Hepatocyte (in vitro differentiated cells): ENCODE data around the gene MSANTD1. TPM values are rescaled to one million over a fixed set of nuclear protein-coding genes. Genes with fewer than 3 reads are reported as not detected.

Source experiments
- DNase-seq: peaks from one replicate; pipeline ENCODE4 v3.0.0-alpha.2; 2016; ENCODE audit warnings: low spot score
- H2AFZ ChIP-seq: fragments of 200-600 bp; sonication (generic); 2 replicates; pipeline ENCODE4 v1.6.0; 2016; ENCODE audit warnings: antibody characterized with exemption, mild to moderate bottlenecking
- H3K27ac ChIP-seq: fragments of 200-600 bp; sonication (generic); 2 replicates; pipeline ENCODE4 v1.5.1; 2016; ENCODE audit warnings: mild to moderate bottlenecking
- H3K27me3 ChIP-seq: fragments of 200-600 bp; sonication (generic); 2 replicates; pipeline ENCODE4 v1.6.1; 2016
- H3K36me3 ChIP-seq: fragments of 200-600 bp; sonication (generic); replicated peaks from 2 replicates; pipeline ENCODE4 v1.5.1; 2016; ENCODE audit warnings: low read depth; ENCODE audit not compliant: insufficient read depth
- H3K4me1 ChIP-seq: fragments of 200-600 bp; sonication (generic); 2 replicates; pipeline ENCODE4 v1.5.1; 2016; ENCODE audit warnings: mild to moderate bottlenecking, moderate library complexity; ENCODE audit not compliant: insufficient read depth
- H3K4me2 ChIP-seq: fragments of 200-600 bp; sonication (generic); 2 replicates; pipeline ENCODE4 v1.6.0; 2016
- H3K4me3 ChIP-seq: fragments of 200-600 bp; sonication (generic); 2 replicates; pipeline ENCODE4 v1.5.1; 2016; ENCODE audit warnings: mild to moderate bottlenecking
- H3K79me2 ChIP-seq: fragments of 200-600 bp; sonication (generic); 2 replicates; pipeline ENCODE4 v1.6.0; 2017; ENCODE audit warnings: mild to moderate bottlenecking
- H3K9me2 ChIP-seq: fragments of 200-600 bp; sonication (generic); replicated peaks from 2 replicates; pipeline ENCODE4 v1.6.0; 2017; ENCODE audit warnings: mild to moderate bottlenecking; ENCODE audit not compliant: insufficient read depth
- H3K9me3 ChIP-seq: fragments of 200-600 bp; sonication (generic); 2 replicates; pipeline ENCODE4 v1.5.1; 2016; ENCODE audit warnings: low read depth, mild to moderate bottlenecking
- H4K20me1 ChIP-seq: fragments of 200-600 bp; sonication (generic); 2 replicates; pipeline ENCODE4 v1.6.0; 2016; ENCODE audit warnings: mild to moderate bottlenecking; ENCODE audit not compliant: insufficient read depth, poor library complexity, severe bottlenecking
- CTCF ChIP-seq: fragments of 200-600 bp; sonication (generic); IDR thresholded peaks from 2 replicates; pipeline ENCODE4 v1.5.1; 2016; ENCODE audit warnings: antibody characterized with exemption, mild to moderate bottlenecking; ENCODE audit not compliant: poor library complexity
- EZH2 ChIP-seq: fragments of 200-600 bp; sonication (generic); IDR thresholded peaks from 2 replicates; pipeline ENCODE4 v1.6.1; 2016; ENCODE audit warnings: antibody characterized with exemption, mild to moderate bottlenecking, borderline replicate concordance
- EZH2phosphoT487 ChIP-seq: fragments of 200-600 bp; sonication (generic); IDR thresholded peaks from one replicate; pipeline ENCODE4 v1.6.1; 2018; ENCODE audit warnings: antibody characterized with exemption, mild to moderate bottlenecking, low read depth, moderate library complexity; ENCODE audit not compliant: unreplicated experiment, severe bottlenecking
- WGBS: methylation state at CpG from one replicate; pipeline ENCODE4 v1.1.6; 2016; ENCODE audit warnings: low lambda C conversion rate; ENCODE audit errors: missing lambda C conversion rate; 5-methylcytosine and 5-hydroxymethylcytosine counted together
- polyA plus RNA-seq: library from polyadenylated mRNA; unstranded; fragments of >200 nt; fragmentation: Nextera tagmentation; extraction: Ambion mirVana; gene quantifications from 2 replicates; pipeline ENCODE4 v1.2.1, GENCODE V29; 2016
- total RNA-seq: library from RNA; depleted of rRNA; stranded (reverse); fragments of >200 nt; gene quantifications from 2 replicates; pipeline ENCODE4 v1.2.3, GENCODE V29; 2014

The MSANTD1 gene
- total and polyA plus RNA-seq, 2 experiments from 2014 or later = 0.51 to 0.57 TPM

- Histone ChIP-seq H3K27me3 (no peaks in the 10 kb centered on the region), H3K9me2 (no peaks in the 10 kb centered on the region), H3K4me1 (peaks cover 3% of the 10 kb centered on the region), H4K20me1 (no peaks in the 10 kb centered on the region), H2AFZ (no peak overlapping the region), H3K79me2 (no peaks in the 10 kb centered on the region), H3K4me2 (no peak overlapping the region), H3K9me3 (no peaks in the 10 kb centered on the region), H3K4me3 (no peak overlapping the region), H3K36me3 (no peaks in the 10 kb centered on the region), H3K27ac (no peak overlapping the region)
- 85% methylated on average over 15 of the region's 16 CpGs for WGBS
- TF ChIP-seq EZH2 = no peak
- TF ChIP-seq CTCF = peak; percentile 5
- no peak for DNase-seq
Measured at GRCh38 chr4:3246458-3247398, 2.2 kb upstream of the MSANTD1 start.

GRCh38 chr4:3247399-3248177 is 1.4 kb upstream of the MSANTD1 start:
- no peaks in the 10 kb centered on the region for H4K20me1 ChIP-seq
- H3K27me3 ChIP-seq = no peaks in the 10 kb centered on the region
- no peak overlapping the region for H3K27ac ChIP-seq
- TF ChIP-seq EZH2 (no peak), EZH2phosphoT487 (no peak), CTCF (no peak)
- no peaks in the 10 kb centered on the region for H3K36me3 ChIP-seq
- no peaks in the 10 kb centered on the region for H3K9me2 ChIP-seq
- H3K4me2 ChIP-seq = no peak overlapping the region
- 93% methylated on average over 21 of the region's 21 CpGs for WGBS
- no peaks in the 10 kb centered on the region for H3K9me3 ChIP-seq
- DNase-seq = no peak
- no peaks in the 10 kb centered on the region for H3K4me1 ChIP-seq
- no peaks in the 10 kb centered on the region for H3K79me2 ChIP-seq
- H3K4me3 ChIP-seq = no peak overlapping the region
- no peak overlapping the region for H2AFZ ChIP-seq

- Histone ChIP-seq H3K9me2 (no peaks in the 10 kb centered on the region), H3K27me3 (no peaks in the 10 kb centered on the region), H2AFZ (no peak overlapping the region), H3K9me3 (no peaks in the 10 kb centered on the region), H3K36me3 (no peaks in the 10 kb centered on the region), H3K79me2 (no peaks in the 10 kb centered on the region), H3K4me3 (no peak overlapping the region), H3K4me2 (no peak overlapping the region), H3K27ac (no peak overlapping the region), H4K20me1 (no peaks in the 10 kb centered on the region), H3K4me1 (no peaks in the 10 kb centered on the region)
- no peak for TF ChIP-seq EZH2phosphoT487
- TF ChIP-seq EZH2 = no peak
- no peak for TF ChIP-seq CTCF
- no peak for DNase-seq
- whole genome bisulfite sequencing = 97% methylated on average over 14 of the region's 14 CpGs
Measured at GRCh38 chr4:3248178-3248480, 830 bp upstream of the MSANTD1 start.
